SK-N-SH (cell line): ENCODE results near the gene LTBR. TPM values are rescaled to one million over a fixed set of nuclear protein-coding genes. Genes with fewer than 3 reads are reported as not detected.

Experiments used
- CTCF ChIA-PET: fragments of 300-600, 350-600 bp; formaldehyde crosslinking; extraction: SDS; loops from one replicate; lab custom pipeline; 2021; lab: Yijun Ruan, JAX
- POLR2A ChIA-PET: fragments of 350-600 bp; sonication (Branson Sonifier 250); formaldehyde crosslinking; extraction: SDS; loops from one replicate; lab custom pipeline; 2020; ENCODE audit warnings: antibody characterized with exemption, inconsistent platforms; lab: Yijun Ruan, JAX
- DNase-seq: peaks from one replicate; pipeline ENCODE4 v3.0.0; 2012
- H2AFZ ChIP-seq: fragments of 200-600 bp; sonication (generic); 2 replicates; pipeline ENCODE4 v1.8.1; 2016; ENCODE audit warnings: antibody characterized with exemption, mild to moderate bottlenecking, low read depth
- H3F3A ChIP-seq: fragments of 200-600 bp; sonication (generic); replicated peaks from 2 replicates; pipeline ENCODE3; 2016; ENCODE audit warnings: antibody characterized with exemption, mild to moderate bottlenecking; ENCODE audit not compliant: insufficient read depth
- H3K27ac ChIP-seq, 2 experiments: fragments of 200-500 bp in 1 of 2; fragments of 200-600 bp in 1 of 2; sonication (Bioruptor generic) in 1 of 2; sonication (generic), shearing (Covaris generic) in 1 of 2; 2 replicates each; pipeline versions ENCODE4 v1.5.1 to v1.6.1; 2014 to 2016; ENCODE audit warnings: low read depth in 2 of 2, inconsistent platforms in 1 of 2, low read length in 1 of 2, mild to moderate bottlenecking in 1 of 2, mixed read lengths in 1 of 2
- H3K27me3 ChIP-seq: fragments of 200-600 bp; sonication (generic), shearing (Covaris generic); 2 replicates; pipeline ENCODE4 v1.6.1; 2016; ENCODE audit warnings: mixed run types; ENCODE audit not compliant: insufficient read depth
- H3K36me3 ChIP-seq, 2 experiments: fragments of 200-500 bp in 1 of 2; fragments of 200-600 bp in 1 of 2; sonication (Bioruptor generic) in 1 of 2; sonication (generic) in 1 of 2; replicated peaks in 1 of 2; 2 replicates each; pipeline versions ENCODE3 to v1.5.1; 2014 to 2016; ENCODE audit warnings: low read length in 1 of 2, mild to moderate bottlenecking in 1 of 2; ENCODE audit not compliant: insufficient read depth in 2 of 2, control insufficient read depth in 1 of 2
- H3K4me1 ChIP-seq, 2 experiments: fragments of 200-500 bp in 1 of 2; fragments of 200-600 bp in 1 of 2; sonication (Bioruptor generic) in 1 of 2; sonication (generic), shearing (Covaris generic) in 1 of 2; 2 replicates each; pipeline versions ENCODE4 v1.5.1 to v1.6.1; 2014 to 2016; ENCODE audit warnings: low read depth in 1 of 2, low read length in 1 of 2, mixed run types in 1 of 2; ENCODE audit not compliant: insufficient read depth in 2 of 2, control insufficient read depth in 1 of 2
- H3K4me2 ChIP-seq: fragments of 200-600 bp; sonication (generic), shearing (Covaris generic); 2 replicates; pipeline ENCODE4 v1.6.1; 2017; ENCODE audit warnings: mixed run types
- H3K4me3 ChIP-seq, 2 experiments: fragments of 200-500 bp in 1 of 2; fragments of 200-600 bp in 1 of 2; sonication (Bioruptor generic) in 1 of 2; sonication (generic), shearing (Covaris generic) in 1 of 2; 2 replicates each; pipeline versions ENCODE4 v1.5.1 to v1.8.1; 2014 to 2016; ENCODE audit warnings: low read depth in 2 of 2, inconsistent platforms in 1 of 2, low read length in 1 of 2, mild to moderate bottlenecking in 1 of 2, mixed read lengths in 1 of 2, moderate library complexity in 1 of 2
- H3K79me2 ChIP-seq: fragments of 200-600 bp; sonication (generic); 2 replicates; pipeline ENCODE4 v1.8.1; 2017; ENCODE audit warnings: mild to moderate bottlenecking; ENCODE audit not compliant: insufficient read depth
- H3K9ac ChIP-seq: fragments of 200-600 bp; sonication (generic); 2 replicates; pipeline ENCODE4 v1.6.1; 2017; ENCODE audit warnings: mixed run types
- H3K9me2 ChIP-seq: fragments of 200-600 bp; sonication (generic); 2 replicates; pipeline ENCODE4 v1.6.1; 2017; ENCODE audit warnings: mixed run types
- H3K9me3 ChIP-seq: fragments of 200-600 bp; sonication (generic); 2 replicates; pipeline ENCODE4 v1.6.1; 2017; ENCODE audit warnings: mixed run types, mild to moderate bottlenecking, moderate library complexity
- H4K20me1 ChIP-seq: fragments of 200-600 bp; sonication (generic); 2 replicates; pipeline ENCODE4 v1.6.1; 2017; ENCODE audit warnings: mild to moderate bottlenecking, mixed run types; ENCODE audit not compliant: insufficient read depth
- CHD2 ChIP-seq: fragments of 150-350 bp; IDR thresholded peaks from 2 replicates; pipeline ENCODE4 v1.6.1; 2018; ENCODE audit warnings: low read length; ENCODE audit not compliant: partially characterized antibody
- CTCF ChIP-seq: fragments of 200-600 bp; sonication (generic); IDR thresholded peaks from 2 replicates; pipeline ENCODE4 v1.6.1; 2017; ENCODE audit warnings: antibody characterized with exemption, mild to moderate bottlenecking, moderate library complexity
- EP300 ChIP-seq, 2 experiments: IDR thresholded peaks; 2 replicates each; pipeline versions ENCODE4 v1.4.0 to v1.6.1; 2012; ENCODE audit warnings: borderline replicate concordance in 1 of 2, low read depth in 1 of 2, low read length in 1 of 2
- FOSL2 ChIP-seq: IDR thresholded peaks from 2 replicates; pipeline ENCODE4 v1.4.0; 2012; ENCODE audit warnings: low read depth, mild to moderate bottlenecking, moderate library complexity, borderline replicate concordance
- JUND ChIP-seq: IDR thresholded peaks from 2 replicates; pipeline ENCODE4 v1.4.0; 2012
- MAX ChIP-seq: IDR thresholded peaks from 2 replicates; pipeline ENCODE4 v1.4.0; 2012; ENCODE audit warnings: low read depth
- MXI1 ChIP-seq: IDR thresholded peaks from 2 replicates; pipeline ENCODE4 v1.6.1; 2012; ENCODE audit warnings: mild to moderate bottlenecking, low read depth, low read length, improper control_type of control experiment
- TCF12 ChIP-seq: IDR thresholded peaks from 2 replicates; pipeline ENCODE4 v1.4.0; 2012
- WGBS: methylation state at CpG from one replicate; pipeline ENCODE4 v1.1.6; 2017; ENCODE audit warnings: low lambda C conversion rate; 5-methylcytosine and 5-hydroxymethylcytosine counted together
- polyA plus RNA-seq, 3 experiments: library from polyadenylated mRNA; depleted of rRNA; stranded (reverse); fragments of >200 nt; gene quantifications; 2 replicates each; pipeline ENCODE4 v1.2.3, GENCODE V29; 2012
- TF ChIP-seq, protein P1 (sequence below): IDR thresholded peaks from 2 replicates; pipeline ENCODE4; 2012
- TF ChIP-seq, protein P2 (sequence below): IDR thresholded peaks from 2 replicates; pipeline ENCODE4 v1.4.0; 2012; ENCODE audit warnings: low read depth, borderline replicate concordance

Gene LTBR
- polyA plus RNA-seq, 1 of the 3 experiments (the other 2 are of a cell fraction), result 0.12 TPM

GRCh38 chr12:6370994-6371754 is 12.8 kb upstream of the LTBR start:
- peak overlapping the region; percentile 54 for H3K4me2 ChIP-seq

More at GRCh38 chr12:6370994-6371754, 12.8 kb upstream of the LTBR start:
- ChIA-PET POLR2A (no interaction called here), CTCF (interaction anchor here (1.2 to 1.6 kb wide), 4 partner anchors 15 to 383 kb away, joined by 3 to 4 read pairs (median 4); no protein-coding TSS in a partner anchor)
- WGBS, result 25% methylated on average over 14 of the region's 15 CpGs
- H3K9me2 ChIP-seq, result no peaks in the 10 kb centered on the region
- no peaks in the 10 kb centered on the region for H3K9me3 ChIP-seq
- TF ChIP-seq TCF12, result peak; percentile 21; the same call in 1 of the 2 replicates
- no peak for TF ChIP-seq CHD2
- peak; percentile 58; the same call in 1 of the 2 replicates for TF ChIP-seq FOSL2
- TF ChIP-seq, protein P1, sequence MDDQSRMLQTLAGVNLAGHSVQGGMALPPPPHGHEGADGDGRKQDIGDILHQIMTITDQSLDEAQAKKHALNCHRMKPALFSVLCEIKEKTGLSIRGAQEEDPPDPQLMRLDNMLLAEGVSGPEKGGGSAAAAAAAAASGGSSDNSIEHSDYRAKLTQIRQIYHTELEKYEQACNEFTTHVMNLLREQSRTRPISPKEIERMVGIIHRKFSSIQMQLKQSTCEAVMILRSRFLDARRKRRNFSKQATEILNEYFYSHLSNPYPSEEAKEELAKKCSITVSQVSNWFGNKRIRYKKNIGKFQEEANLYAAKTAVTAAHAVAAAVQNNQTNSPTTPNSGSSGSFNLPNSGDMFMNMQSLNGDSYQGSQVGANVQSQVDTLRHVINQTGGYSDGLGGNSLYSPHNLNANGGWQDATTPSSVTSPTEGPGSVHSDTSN, result peak; percentile 62
- TF ChIP-seq JUND, result peak; percentile 36; the same call in 1 of the 2 replicates
- TF ChIP-seq, protein P2, sequence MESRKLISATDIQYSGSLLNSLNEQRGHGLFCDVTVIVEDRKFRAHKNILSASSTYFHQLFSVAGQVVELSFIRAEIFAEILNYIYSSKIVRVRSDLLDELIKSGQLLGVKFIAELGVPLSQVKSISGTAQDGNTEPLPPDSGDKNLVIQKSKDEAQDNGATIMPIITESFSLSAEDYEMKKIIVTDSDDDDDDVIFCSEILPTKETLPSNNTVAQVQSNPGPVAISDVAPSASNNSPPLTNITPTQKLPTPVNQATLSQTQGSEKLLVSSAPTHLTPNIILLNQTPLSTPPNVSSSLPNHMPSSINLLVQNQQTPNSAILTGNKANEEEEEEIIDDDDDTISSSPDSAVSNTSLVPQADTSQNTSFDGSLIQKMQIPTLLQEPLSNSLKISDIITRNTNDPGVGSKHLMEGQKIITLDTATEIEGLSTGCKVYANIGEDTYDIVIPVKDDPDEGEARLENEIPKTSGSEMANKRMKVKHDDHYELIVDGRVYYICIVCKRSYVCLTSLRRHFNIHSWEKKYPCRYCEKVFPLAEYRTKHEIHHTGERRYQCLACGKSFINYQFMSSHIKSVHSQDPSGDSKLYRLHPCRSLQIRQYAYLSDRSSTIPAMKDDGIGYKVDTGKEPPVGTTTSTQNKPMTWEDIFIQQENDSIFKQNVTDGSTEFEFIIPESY, result peak; percentile 67; the same call in 1 of the 2 replicates
- peak; percentile 47 for TF ChIP-seq CTCF
- no peak for TF ChIP-seq MAX
- TF ChIP-seq EP300 (IDR thresholded peaks at IDR 0.05; ENCODE audit: borderline replicate concordance in 1 of 2, low read depth in 1 of 2, low read length in 1 of 2), result 0 out of 4 replicates have a peak, but pooled peaks of 1 of the 2 experiments have one; percentile 8
- no peak for TF ChIP-seq MXI1
- peak overlapping the region; percentile 51 to 79; a peak in 3 of 4 replicates for H3K27ac ChIP-seq
- peaks cover 10 to 29% of the 10 kb centered on the region in 2 experiments; a peak in 3 of 4 replicates for H3K4me1 ChIP-seq
- H2AFZ ChIP-seq, result peak overlapping the region; percentile 38; the same call in 1 of the 2 replicates
- DNase-seq, result no peak
- no peak overlapping the region for H3K4me3 ChIP-seq
- peaks cover 19% of the 10 kb centered on the region for H3F3A ChIP-seq
- H3K9ac ChIP-seq, result peak overlapping the region; percentile 47; the same call in 1 of the 2 replicates
- no peaks in the 10 kb centered on the region for H4K20me1 ChIP-seq
- H3K79me2 ChIP-seq, result no peaks in the 10 kb centered on the region
- H3K27me3 ChIP-seq, result no peaks in the 10 kb centered on the region
- H3K36me3 ChIP-seq, result no peaks in the 10 kb centered on the region
